Measurements from ENCODE around the gene DHRS9. TPM values are rescaled to one million over a fixed set of nuclear protein-coding genes. Genes with fewer than 3 reads are reported as not detected.

DHRS9 gene
- polyA plus RNA-seq, 1 donor (not counting 4 experiments of a cell fraction or from before 2014, with no cell fraction given): 3.3 TPM

DNA sequence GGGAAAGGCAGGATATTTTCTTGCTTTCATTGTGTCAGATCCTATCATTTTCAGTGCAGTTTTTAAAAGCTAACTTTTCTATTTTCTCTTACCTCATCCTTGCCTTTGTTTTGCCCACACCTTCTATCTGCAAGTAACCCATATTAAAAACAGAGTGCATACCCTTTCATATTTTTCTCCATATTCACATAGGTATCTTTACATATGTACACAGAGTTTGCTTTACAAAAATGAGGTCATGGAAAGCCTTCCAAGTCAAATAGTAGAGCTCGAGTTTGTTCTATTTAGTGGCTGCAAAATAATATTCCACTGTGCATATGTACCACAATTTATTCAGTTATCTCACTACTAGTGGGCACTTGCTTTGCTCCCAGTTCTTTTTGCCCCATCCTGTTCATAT is 3.9 kb upstream of the DHRS9 start:
- no peak for FAIRE-seq
- no peaks in the 10 kb centered on the region for H3K9me1 ChIP-seq (ENCODE audit: control insufficient read depth, extremely low read depth, insufficient read depth, low read length)

DNA sequence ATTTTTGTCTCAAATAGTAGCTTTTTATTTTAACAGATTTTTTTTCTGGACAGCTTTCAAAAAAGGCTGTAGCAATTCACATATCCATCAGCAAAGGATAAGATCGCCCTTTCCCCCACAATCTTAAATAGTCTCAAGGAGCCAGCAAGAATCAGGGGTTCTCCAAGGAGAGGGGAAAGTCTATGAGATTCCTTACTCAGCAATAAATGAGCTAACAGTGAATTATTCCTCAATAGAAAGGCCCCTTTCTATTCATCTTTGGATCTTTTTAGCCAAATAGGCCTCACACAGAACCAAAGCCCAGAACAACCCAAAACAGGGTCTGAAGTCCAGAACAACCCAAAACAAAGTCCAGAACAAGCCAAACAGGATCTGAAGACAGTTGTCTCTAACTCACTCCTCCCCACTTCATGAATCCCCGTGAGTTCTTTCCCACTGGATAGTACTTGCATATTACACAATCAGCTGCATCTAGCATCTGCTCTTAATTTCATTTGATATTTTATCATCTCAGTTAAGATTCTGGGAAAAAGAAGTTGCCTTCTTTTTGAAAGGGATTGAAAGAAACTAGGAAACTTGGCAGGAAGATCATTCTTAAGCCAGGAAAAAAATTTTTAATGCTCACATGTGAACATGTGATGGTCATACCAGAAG is 3.4 kb upstream of the DHRS9 start:
- DNase-seq (ENCODE audit: low read depth, low spot score) (no peak), FAIRE-seq (no peak)
- dilution Hi-C loops (cut with MboI; ENCODE audit: extremely low pct_ligation_motif_present, low sequenced_read_pairs): no loop called here

More for the DNA sequence above, 3.9 kb upstream of the DHRS9 start:
- Histone ChIP-seq H2AFZ (ENCODE audit: control insufficient read depth, low read length) (no peak overlapping the region), H3K27ac (ENCODE audit: control insufficient read depth, insufficient read depth, low read length) (no peak overlapping the region), H3K4me1 (ENCODE audit: control insufficient read depth, extremely low read depth, insufficient read depth, low read length) (peaks cover 12% of the 10 kb centered on the region), H3K4me3 (ENCODE audit: control insufficient read depth in 2 of 3, extremely low read depth in 1 of 3, insufficient read depth in 2 of 3, low read depth in 1 of 3, low read length in 3 of 3) (no peak overlapping the region), H3K9ac (ENCODE audit: control insufficient read depth, extremely low read depth, insufficient read depth, low read length) (no peak overlapping the region), H3K79me2 (ENCODE audit: control insufficient read depth, insufficient read depth, low read length) (no peaks in the 10 kb centered on the region), H3K9me3 (ENCODE audit: control insufficient read depth, low read depth, low read length) (no peaks in the 10 kb centered on the region), H4K20me1 (ENCODE audit: control insufficient read depth, extremely low read depth, insufficient read depth, low read length) (no peaks in the 10 kb centered on the region), H3K36me3 (ENCODE audit: control insufficient read depth in 2 of 2, extremely low read depth in 1 of 2, insufficient read depth in 2 of 2, low read length in 2 of 2) (no peaks in the 10 kb centered on the region), H3K27me3 (ENCODE audit: control insufficient read depth, extremely low read depth, insufficient read depth, low read length) (no peaks in the 10 kb centered on the region), H3K4me2 (ENCODE audit: control insufficient read depth, extremely low read depth, insufficient read depth, low read depth, low read length) (no peak overlapping the region)
- TF ChIP-seq EZH2 (IDR thresholded peaks at IDR 0.05; ENCODE audit: low read length): no peak
- TF ChIP-seq, protein P1, sequence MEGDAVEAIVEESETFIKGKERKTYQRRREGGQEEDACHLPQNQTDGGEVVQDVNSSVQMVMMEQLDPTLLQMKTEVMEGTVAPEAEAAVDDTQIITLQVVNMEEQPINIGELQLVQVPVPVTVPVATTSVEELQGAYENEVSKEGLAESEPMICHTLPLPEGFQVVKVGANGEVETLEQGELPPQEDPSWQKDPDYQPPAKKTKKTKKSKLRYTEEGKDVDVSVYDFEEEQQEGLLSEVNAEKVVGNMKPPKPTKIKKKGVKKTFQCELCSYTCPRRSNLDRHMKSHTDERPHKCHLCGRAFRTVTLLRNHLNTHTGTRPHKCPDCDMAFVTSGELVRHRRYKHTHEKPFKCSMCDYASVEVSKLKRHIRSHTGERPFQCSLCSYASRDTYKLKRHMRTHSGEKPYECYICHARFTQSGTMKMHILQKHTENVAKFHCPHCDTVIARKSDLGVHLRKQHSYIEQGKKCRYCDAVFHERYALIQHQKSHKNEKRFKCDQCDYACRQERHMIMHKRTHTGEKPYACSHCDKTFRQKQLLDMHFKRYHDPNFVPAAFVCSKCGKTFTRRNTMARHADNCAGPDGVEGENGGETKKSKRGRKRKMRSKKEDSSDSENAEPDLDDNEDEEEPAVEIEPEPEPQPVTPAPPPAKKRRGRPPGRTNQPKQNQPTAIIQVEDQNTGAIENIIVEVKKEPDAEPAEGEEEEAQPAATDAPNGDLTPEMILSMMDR (optimal IDR thresholded peaks at IDR 0.05 in 1 of 3, IDR thresholded peaks at IDR 0.05 in 1 of 3, conservative IDR thresholded peaks at IDR 0.05 in 1 of 3; ENCODE audit: extremely low read depth in 1 of 3, insufficient read depth in 2 of 3, low read length in 3 of 3): no peak
- dilution Hi-C loops (cut with MboI; ENCODE audit: extremely low pct_ligation_motif_present, low sequenced_read_pairs): no loop called here
- no peak for DNase-seq (ENCODE audit: low read depth, low spot score)

More for the DNA sequence above, 3.4 kb upstream of the DHRS9 start:
- Histone ChIP-seq H3K27me3 (ENCODE audit: control insufficient read depth, extremely low read depth, insufficient read depth, low read length) (no peaks in the 10 kb centered on the region), H3K4me3 (ENCODE audit: control insufficient read depth in 2 of 3, extremely low read depth in 1 of 3, insufficient read depth in 2 of 3, low read depth in 1 of 3, low read length in 3 of 3) (no peak overlapping the region), H3K79me2 (ENCODE audit: control insufficient read depth, insufficient read depth, low read length) (no peaks in the 10 kb centered on the region), H3K36me3 (ENCODE audit: control insufficient read depth in 2 of 2, extremely low read depth in 1 of 2, insufficient read depth in 2 of 2, low read length in 2 of 2) (no peaks in the 10 kb centered on the region), H3K9me1 (ENCODE audit: control insufficient read depth, extremely low read depth, insufficient read depth, low read length) (no peaks in the 10 kb centered on the region), H3K9ac (ENCODE audit: control insufficient read depth, extremely low read depth, insufficient read depth, low read length) (no peak overlapping the region), H2AFZ (ENCODE audit: control insufficient read depth, low read length) (no peak overlapping the region), H4K20me1 (ENCODE audit: control insufficient read depth, extremely low read depth, insufficient read depth, low read length) (no peaks in the 10 kb centered on the region), H3K4me1 (ENCODE audit: control insufficient read depth, extremely low read depth, insufficient read depth, low read length) (peaks cover 12% of the 10 kb centered on the region), H3K9me3 (ENCODE audit: control insufficient read depth, low read depth, low read length) (no peaks in the 10 kb centered on the region), H3K27ac (ENCODE audit: control insufficient read depth, insufficient read depth, low read length) (no peak overlapping the region), H3K4me2 (ENCODE audit: control insufficient read depth, extremely low read depth, insufficient read depth, low read depth, low read length) (no peak overlapping the region)
- TF ChIP-seq, protein P1 (optimal IDR thresholded peaks at IDR 0.05 in 1 of 3, IDR thresholded peaks at IDR 0.05 in 1 of 3, conservative IDR thresholded peaks at IDR 0.05 in 1 of 3; ENCODE audit: extremely low read depth in 1 of 3, insufficient read depth in 2 of 3, low read length in 3 of 3): no peak
- TF ChIP-seq EZH2 (IDR thresholded peaks at IDR 0.05; ENCODE audit: low read length): no peak
